GM18502 (cell line): ENCODE results near the gene UNC13A.

ENCODE experiments used
- ATAC-seq: cut with Tn5 transposase; IDR thresholded peaks from one replicate; pipeline ENCODE4 v1.9.1; 2021; ENCODE audit warnings: mild to moderate bottlenecking; ENCODE audit not compliant: unreplicated experiment, poor library complexity

Gene UNC13A

GRCh38 chr19:17711851-17712250 is 23.7 kb upstream of the UNC13A start:
- no peak for ATAC-seq

- no peak for ATAC-seq
Observed at GRCh38 chr19:17706750-17707181, 18.6 kb upstream of the UNC13A start.

GRCh38 chr19:17703824-17704463 is 15.8 kb upstream of the UNC13A start:
- no peak for ATAC-seq

GRCh38 chr19:17695198-17695597 is 7.0 kb upstream of the UNC13A start:
- ATAC-seq: no peak

- ATAC-seq: no peak
Observed at GRCh38 chr19:17692566-17692965, 4.4 kb upstream of the UNC13A start.

- ATAC-seq: no peak
Observed at GRCh38 chr19:17688853-17689595, 870 bp upstream of the UNC13A start.

- ATAC-seq: no peak
Observed at GRCh38 chr19:17687141-17687856, 855 bp downstream of the UNC13A start.

GRCh38 chr19:17686592-17687024 is 1.5 kb downstream of the UNC13A start:
- no peak for ATAC-seq

- no peak for ATAC-seq
Observed at GRCh38 chr19:17686023-17686521, 2.1 kb downstream of the UNC13A start.

- no peak for ATAC-seq
Observed at GRCh38 chr19:17685451-17686022, 2.6 kb downstream of the UNC13A start.

- ATAC-seq: no peak
Observed at GRCh38 chr19:17684256-17684655, 3.9 kb downstream of the UNC13A start.

GRCh38 chr19:17683078-17683477 is 5.1 kb downstream of the UNC13A start:
- no peak for ATAC-seq

GRCh38 chr19:17682273-17682672 is 5.9 kb downstream of the UNC13A start:
- ATAC-seq: no peak

- no peak for ATAC-seq
Observed at GRCh38 chr19:17681505-17682125, 6.5 kb downstream of the UNC13A start.

GRCh38 chr19:17680230-17680722 is 7.9 kb downstream of the UNC13A start:
- no peak for ATAC-seq

- no peak for ATAC-seq
Observed at GRCh38 chr19:17679526-17680229, 8.5 kb downstream of the UNC13A start.

- no peak for ATAC-seq
Observed at GRCh38 chr19:17678836-17679235, 9.3 kb downstream of the UNC13A start.

GRCh38 chr19:17677002-17677401 is 11.2 kb downstream of the UNC13A start:
- no peak for ATAC-seq

GRCh38 chr19:17676295-17676694 is 11.9 kb downstream of the UNC13A start:
- ATAC-seq: no peak
